OCI-LY1 (cell line): ENCODE results near the gene SNCB.

Experiments
- H2AFZ ChIP-seq: fragments of 200-600 bp; sonication (generic), shearing (Covaris generic); 2 replicates; pipeline ENCODE4 v1.6.0; 2014; ENCODE audit warnings: antibody characterized with exemption, mild to moderate bottlenecking, low read length
- H3F3A ChIP-seq: fragments of 200-600 bp; sonication (generic), shearing (Covaris generic); 2 replicates; pipeline ENCODE4 v1.6.0; 2014; ENCODE audit warnings: mild to moderate bottlenecking, antibody characterized with exemption, low read length, moderate library complexity; ENCODE audit not compliant: insufficient read depth
- H3K27ac ChIP-seq: fragments of 200-600 bp; sonication (generic); 2 replicates; pipeline ENCODE4 v1.5.1; 2014; ENCODE audit warnings: low read length, mixed run types, mild to moderate bottlenecking, low read depth; ENCODE audit not compliant: poor library complexity, severe bottlenecking
- H3K27me3 ChIP-seq: fragments of 200-600 bp; sonication (generic); 2 replicates; pipeline ENCODE4 v1.6.0; 2014; ENCODE audit warnings: antibody characterized with exemption, mild to moderate bottlenecking, low read length, moderate library complexity; ENCODE audit not compliant: insufficient read depth
- H3K36me3 ChIP-seq: fragments of 200-600 bp; sonication (generic); 2 replicates; pipeline ENCODE4 v1.6.1; 2014; ENCODE audit warnings: mild to moderate bottlenecking, antibody characterized with exemption, low read length, moderate library complexity, mixed read lengths; ENCODE audit not compliant: insufficient read depth
- H3K4me1 ChIP-seq: fragments of 200-600 bp; sonication (generic); 2 replicates; pipeline ENCODE4 v1.5.1; 2014; ENCODE audit warnings: mild to moderate bottlenecking, low read length, moderate library complexity; ENCODE audit not compliant: insufficient read depth, severe bottlenecking
- H3K4me2 ChIP-seq: fragments of 200-600 bp; sonication (generic), shearing (Covaris generic); 2 replicates; pipeline ENCODE4 v1.6.1; 2014; ENCODE audit warnings: low read length
- H3K4me3 ChIP-seq: fragments of 200-600 bp; sonication (generic); 2 replicates; pipeline ENCODE4 v1.5.1; 2014; ENCODE audit warnings: low read length, low read depth, mild to moderate bottlenecking, mixed read lengths; ENCODE audit not compliant: poor library complexity, severe bottlenecking
- H3K79me2 ChIP-seq: fragments of 200-600 bp; shearing (Covaris generic); 2 replicates; pipeline ENCODE4 v1.6.1; 2016; ENCODE audit warnings: mixed run types, low read length, mixed read lengths; ENCODE audit not compliant: insufficient read depth
- H3K9ac ChIP-seq: fragments of 200-600 bp; sonication (generic), shearing (Covaris generic); 2 replicates; pipeline ENCODE4 v1.6.1; 2014; ENCODE audit warnings: mild to moderate bottlenecking, low read length, mixed read lengths
- H3K9me2 ChIP-seq: fragments of 200-600 bp; sonication (generic), shearing (Covaris generic); 2 replicates; pipeline ENCODE4 v1.6.1; 2014; ENCODE audit warnings: low read depth, mild to moderate bottlenecking, low read length, mixed read lengths
- H3K9me3 ChIP-seq: fragments of 200-600 bp; shearing (Covaris generic); 2 replicates; pipeline ENCODE4 v1.6.1; 2014; ENCODE audit warnings: low read length, mixed read lengths
- H4K20me1 ChIP-seq: fragments of 200-600 bp; sonication (generic), shearing (Covaris generic); 2 replicates; pipeline ENCODE4 v1.6.0; 2016; ENCODE audit warnings: mild to moderate bottlenecking, low read length; ENCODE audit not compliant: insufficient read depth
- CTCF ChIP-seq: fragments of 200-600 bp; sonication (generic), shearing (Covaris generic); IDR thresholded peaks from 2 replicates; pipeline ENCODE4 v1.5.1; 2017; ENCODE audit warnings: mild to moderate bottlenecking, antibody characterized with exemption, low read length, moderate library complexity, mixed read lengths
- EZH2 ChIP-seq: fragments of 200-600 bp; sonication (generic), shearing (Covaris generic); IDR thresholded peaks from 2 replicates; pipeline ENCODE4 v1.8.0; 2017; ENCODE audit warnings: borderline replicate concordance, mixed run types, mild to moderate bottlenecking, antibody characterized with exemption, low read length, moderate library complexity, mixed read lengths

Gene SNCB

GRCh38 chr5:176671399-176671798 lies 41.1 kb upstream of the SNCB start:
- H3K4me3 ChIP-seq = no peak overlapping the region
- H3F3A ChIP-seq = no peaks in the 10 kb centered on the region
- no peak overlapping the region for H3K9ac ChIP-seq
- no peaks in the 10 kb centered on the region for H3K36me3 ChIP-seq
- no peaks in the 10 kb centered on the region for H3K9me3 ChIP-seq
- no peaks in the 10 kb centered on the region for H3K4me1 ChIP-seq
- H3K27me3 ChIP-seq = no peaks in the 10 kb centered on the region; the same call in 1 of the 2 replicates
- H3K4me2 ChIP-seq = no peak overlapping the region
- no peak overlapping the region for H2AFZ ChIP-seq
- TF ChIP-seq CTCF (no peak), EZH2 (no peak)
- H3K27ac ChIP-seq = no peak overlapping the region
- H3K9me2 ChIP-seq = no peaks in the 10 kb centered on the region
- no peaks in the 10 kb centered on the region for H4K20me1 ChIP-seq
- no peaks in the 10 kb centered on the region for H3K79me2 ChIP-seq

- Histone ChIP-seq H3K4me2 (no peak overlapping the region), H3K27me3 (no peaks in the 10 kb centered on the region), H3K4me3 (no peak overlapping the region), H2AFZ (no peak overlapping the region), H3K4me1 (no peaks in the 10 kb centered on the region), H3K9ac (no peak overlapping the region), H3K79me2 (no peaks in the 10 kb centered on the region), H4K20me1 (no peaks in the 10 kb centered on the region), H3K27ac (no peak overlapping the region), H3K9me3 (no peaks in the 10 kb centered on the region), H3K36me3 (no peaks in the 10 kb centered on the region), H3F3A (no peaks in the 10 kb centered on the region), H3K9me2 (no peaks in the 10 kb centered on the region)
- TF ChIP-seq CTCF (no peak), EZH2 (no peak)
Measured at GRCh38 chr5:176670449-176670848, 40.1 kb upstream of the SNCB start.

- no peak overlapping the region for H3K27ac ChIP-seq
- H4K20me1 ChIP-seq = no peaks in the 10 kb centered on the region
- no peak overlapping the region for H3K9ac ChIP-seq
- H3K9me2 ChIP-seq = no peaks in the 10 kb centered on the region
- H3K79me2 ChIP-seq = no peaks in the 10 kb centered on the region
- H2AFZ ChIP-seq = no peak overlapping the region
- TF ChIP-seq EZH2 (no peak), CTCF (no peak)
- no peaks in the 10 kb centered on the region for H3K27me3 ChIP-seq
- H3F3A ChIP-seq = no peaks in the 10 kb centered on the region
- H3K4me2 ChIP-seq = no peak overlapping the region
- no peaks in the 10 kb centered on the region for H3K4me1 ChIP-seq
- H3K36me3 ChIP-seq = no peaks in the 10 kb centered on the region
- no peaks in the 10 kb centered on the region for H3K9me3 ChIP-seq
- H3K4me3 ChIP-seq = no peak overlapping the region
Measured at GRCh38 chr5:176667637-176668036, 37.3 kb upstream of the SNCB start.
